T-helper 2 cell treated with Interferon-gamma antibody and Interleukin-4, amounts not matched to agents 100 ng/mL and 5 ng/mL, for 36 hours (primary cell): ENCODE results near the gene PRMT5. TPM values are rescaled to one million over a fixed set of nuclear protein-coding genes. Genes with fewer than 3 reads are reported as not detected.

Source experiments
- intact Hi-C: fragments of 100-400 bp; cut with micrococcal nuclease; formaldehyde crosslinking; loops from one replicate; pipeline ENCODE4 v1.15.1; 2023
- total RNA-seq: library from RNA; stranded (reverse); gene quantifications from 2 replicates; pipeline ENCODE4 v1.2.3, GENCODE V29; 2022

Gene PRMT5
- total RNA-seq, 1 donor from 2014 or later = 78.8 TPM

GRCh38 chr14:22898302-22899090 is 30.7 kb downstream of the PRMT5 start:
- intact Hi-C loops = no loop called here

GRCh38 chr14:22897357-22897756 is 31.8 kb downstream of the PRMT5 start:
- intact Hi-C loops = no loop called here

GRCh38 chr14:22896760-22897159 is 32.4 kb downstream of the PRMT5 start:
- intact Hi-C loops = no loop called here

- intact Hi-C loops = no loop called here
Measured at GRCh38 chr14:22896356-22896755, 32.8 kb downstream of the PRMT5 start.

GRCh38 chr14:22895402-22895801 is 33.8 kb downstream of the PRMT5 start:
- intact Hi-C loops = no loop called here

GRCh38 chr14:22893706-22894105 is 35.5 kb downstream of the PRMT5 start:
- intact Hi-C loops = no loop called here

GRCh38 chr14:22892488-22892887 is 36.7 kb downstream of the PRMT5 start:
- intact Hi-C loops = no loop called here

- intact Hi-C loops = no loop called here
Measured at GRCh38 chr14:22890416-22890815, 38.8 kb downstream of the PRMT5 start.

- intact Hi-C loops = no loop called here
Measured at GRCh38 chr14:22888662-22889061, 40.5 kb downstream of the PRMT5 start.

GRCh38 chr14:22887990-22888378 is 41.2 kb downstream of the PRMT5 start:
- intact Hi-C loops = loop anchor here (1.0 to 2.0 kb wide), 4 partner anchors 17 to 332 kb away; partner anchors contain the start of genes LRP10 and RBM23

- intact Hi-C loops = loop anchor here (1.0 to 2.0 kb wide), 4 partner anchors 16 to 331 kb away; partner anchors contain the start of genes LRP10 and RBM23
Measured at GRCh38 chr14:22887260-22887989, 41.8 kb downstream of the PRMT5 start.

GRCh38 chr14:22886500-22887259 is 42.5 kb downstream of the PRMT5 start:
- intact Hi-C loops = loop anchor here (1.0 to 2.0 kb wide), 4 partner anchors 15 to 330 kb away; partner anchors contain the start of genes LRP10 and RBM23

- intact Hi-C loops = loop anchor here (2.0 kb wide), 2 partner anchors 33 to 63 kb away; partner anchors contain the start of gene RBM23
Measured at GRCh38 chr14:22885975-22886374, 43.2 kb downstream of the PRMT5 start.

- intact Hi-C loops = no loop called here
Measured at GRCh38 chr14:22884738-22885523, 44.2 kb downstream of the PRMT5 start.

- intact Hi-C loops = no loop called here
Measured at GRCh38 chr14:22884076-22884737, 45.0 kb downstream of the PRMT5 start.

GRCh38 chr14:22883173-22883976 is 45.8 kb downstream of the PRMT5 start, which contains the start of gene REM2:
Gene REM2, plus strand, starts transcription at chr14:22883222. Its CDS starts 66 bp downstream, at chr14:22883288.
- intact Hi-C loops = no loop called here

- intact Hi-C loops = no loop called here
Measured at GRCh38 chr14:22882529-22883172, 46.5 kb downstream of the PRMT5 start.

- intact Hi-C loops = no loop called here
Measured at GRCh38 chr14:22882064-22882463, 47.1 kb downstream of the PRMT5 start.
